ENCODE measurements around the gene CAMKMT. TPM values are rescaled to one million over a fixed set of nuclear protein-coding genes. Genes with fewer than 3 reads are reported as not detected.

Gene CAMKMT
- total RNA-seq, 1 donor from 2014 or later, result 12.5 TPM

DNA sequence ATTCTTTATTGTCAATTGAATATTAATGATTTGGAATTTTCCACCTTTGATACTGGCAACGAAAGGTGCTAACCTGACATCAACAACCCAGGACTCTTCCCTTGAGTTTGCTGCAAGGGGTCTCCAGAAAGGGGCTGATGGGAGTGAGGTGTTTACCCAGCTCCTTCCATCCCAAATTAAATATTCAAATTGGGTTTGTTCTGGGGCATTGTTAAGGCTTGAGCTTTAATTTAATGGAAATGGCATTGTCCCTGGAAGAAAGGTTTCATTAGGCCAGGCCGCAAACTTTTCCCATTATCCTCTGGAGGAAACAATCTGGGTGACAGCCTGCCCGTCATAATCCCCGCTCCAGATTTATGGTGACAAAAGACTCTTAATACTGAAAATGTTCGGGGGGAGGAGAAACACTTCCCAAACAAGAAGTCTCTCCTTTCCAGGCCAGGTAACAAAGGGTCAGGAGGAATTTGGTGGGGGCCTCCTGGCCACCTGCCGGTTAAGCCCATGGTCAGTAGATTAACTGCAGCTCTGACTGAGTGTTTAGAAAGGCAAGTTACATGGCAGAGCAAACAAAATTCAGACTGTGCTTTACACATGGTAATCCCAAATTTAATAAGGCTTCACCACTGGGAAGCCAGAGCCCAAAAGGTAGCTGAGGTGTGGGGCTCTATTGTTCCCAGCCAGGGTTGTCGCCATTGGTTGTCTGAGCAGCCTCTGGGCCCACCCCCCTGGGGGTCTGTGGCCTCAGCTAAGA lies 428.4 kb downstream of the CAMKMT start:
- intact Hi-C loops (cut with micrococcal nuclease), result no loop called here

DNA sequence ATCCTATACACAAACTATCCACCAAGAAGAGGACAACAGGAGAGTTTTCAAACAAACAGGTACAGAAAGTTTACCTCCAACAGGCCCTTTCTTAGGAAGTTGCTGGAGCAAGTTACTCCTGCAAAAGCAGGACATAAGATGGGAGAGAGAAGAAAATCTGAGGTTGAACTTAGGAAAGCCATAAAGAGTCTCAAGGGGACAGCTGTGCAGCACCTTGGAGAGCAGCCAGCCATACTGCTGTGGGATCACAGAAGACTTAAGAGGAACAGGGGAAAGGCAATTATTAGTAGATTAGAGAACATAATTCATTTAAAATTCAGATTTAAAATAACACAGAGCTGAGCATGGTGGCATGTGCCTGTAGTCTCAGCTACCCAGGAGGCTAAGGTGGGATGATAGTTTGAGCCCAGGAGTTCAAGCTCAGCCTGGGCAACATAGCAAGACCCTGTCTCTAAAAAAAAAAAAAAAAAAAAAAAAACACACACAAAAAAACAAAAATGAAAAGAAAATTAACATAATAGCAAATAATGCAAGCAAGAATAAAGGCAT lies 431.6 kb downstream of the CAMKMT start:
- intact Hi-C loops (cut with micrococcal nuclease), result no loop called here

DNA sequence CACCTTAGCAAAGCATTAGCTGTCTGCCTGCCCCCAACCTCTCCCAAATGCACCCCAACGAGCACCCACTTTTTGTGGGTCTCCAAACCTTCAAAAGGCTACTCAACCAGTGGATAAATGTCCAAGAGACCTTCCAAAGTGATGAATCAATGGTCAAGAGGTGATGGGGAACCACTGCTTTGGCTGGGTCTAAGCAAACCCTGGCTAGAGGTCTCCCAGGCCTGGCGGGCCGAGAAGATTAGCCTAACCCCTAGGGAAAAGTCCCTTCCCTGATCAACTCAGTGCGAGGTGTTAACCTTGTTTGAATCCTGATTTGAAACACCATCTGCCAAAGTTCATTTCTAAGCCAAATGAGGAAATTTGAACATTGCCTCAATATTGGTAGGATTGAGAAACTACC lies 435.0 kb downstream of the CAMKMT start:
- intact Hi-C loops (cut with micrococcal nuclease), result no loop called here

DNA sequence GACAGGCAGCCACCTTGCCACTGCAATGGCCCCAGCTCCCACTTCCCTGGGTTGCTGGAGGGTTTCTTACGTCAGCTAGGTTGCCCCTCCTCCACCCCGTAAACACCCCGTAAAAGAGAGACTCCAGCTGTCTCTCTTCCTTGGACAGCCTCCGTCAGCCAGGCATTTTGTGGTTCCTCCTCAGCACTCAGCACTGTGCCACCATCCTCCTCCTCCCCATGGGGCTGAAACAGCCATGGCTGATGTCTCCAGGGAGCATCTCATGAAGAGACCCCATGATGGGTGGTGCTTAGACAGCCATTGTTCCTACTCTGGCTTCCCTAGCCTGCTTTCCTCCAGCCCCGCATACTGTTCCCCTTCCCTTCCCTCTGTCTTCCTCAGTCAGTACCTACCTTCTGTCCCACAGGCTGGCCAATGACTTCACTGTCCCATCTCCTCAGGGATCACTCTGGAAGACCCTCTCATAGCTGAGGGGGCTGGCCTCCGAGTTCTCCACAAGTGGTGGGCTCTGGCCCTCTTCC lies 436.5 kb downstream of the CAMKMT start:
- intact Hi-C loops (cut with micrococcal nuclease), result no loop called here

DNA sequence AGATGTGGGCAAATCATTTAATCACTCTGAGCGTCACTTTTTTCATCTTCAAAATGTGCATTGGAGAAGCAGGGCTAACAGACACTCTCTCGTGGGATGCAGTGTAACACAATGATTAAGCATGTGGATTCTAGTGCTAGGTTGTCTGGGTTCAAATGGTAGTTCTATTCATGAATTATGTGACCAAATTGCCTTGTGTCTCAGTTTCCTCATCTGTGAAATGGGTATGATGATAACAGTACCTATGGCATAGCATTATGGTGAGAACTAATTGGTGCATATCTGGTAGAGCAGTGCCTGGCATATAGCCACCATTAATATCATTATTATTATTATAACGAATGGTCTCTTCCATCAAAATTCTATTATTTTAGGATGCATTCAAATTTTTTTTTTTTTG lies 437.4 kb downstream of the CAMKMT start:
- intact Hi-C loops (cut with micrococcal nuclease), result no loop called here

DNA sequence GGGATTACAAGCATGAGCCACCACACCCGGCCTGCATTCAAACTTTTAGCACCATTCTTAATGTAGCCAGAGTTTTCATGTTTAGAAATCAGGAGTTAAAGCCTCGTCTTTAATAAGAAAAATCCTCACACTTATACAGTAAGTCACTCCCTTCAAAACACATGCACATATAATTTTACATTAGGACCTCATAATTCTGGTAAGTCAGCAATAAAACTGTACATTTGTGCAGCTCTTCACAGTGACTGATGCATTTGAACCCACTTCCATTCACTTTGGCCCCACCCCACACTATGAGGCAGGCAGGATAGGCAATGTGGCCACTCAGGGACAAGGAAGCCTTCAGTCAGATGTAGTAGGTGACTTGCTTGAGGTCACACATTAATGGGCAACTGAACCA lies 438.0 kb downstream of the CAMKMT start:
- intact Hi-C loops (cut with micrococcal nuclease), result loop anchor here (5.0 kb wide), 2 partner anchors 133 to 203 kb away; no protein-coding TSS in a partner anchor

DNA sequence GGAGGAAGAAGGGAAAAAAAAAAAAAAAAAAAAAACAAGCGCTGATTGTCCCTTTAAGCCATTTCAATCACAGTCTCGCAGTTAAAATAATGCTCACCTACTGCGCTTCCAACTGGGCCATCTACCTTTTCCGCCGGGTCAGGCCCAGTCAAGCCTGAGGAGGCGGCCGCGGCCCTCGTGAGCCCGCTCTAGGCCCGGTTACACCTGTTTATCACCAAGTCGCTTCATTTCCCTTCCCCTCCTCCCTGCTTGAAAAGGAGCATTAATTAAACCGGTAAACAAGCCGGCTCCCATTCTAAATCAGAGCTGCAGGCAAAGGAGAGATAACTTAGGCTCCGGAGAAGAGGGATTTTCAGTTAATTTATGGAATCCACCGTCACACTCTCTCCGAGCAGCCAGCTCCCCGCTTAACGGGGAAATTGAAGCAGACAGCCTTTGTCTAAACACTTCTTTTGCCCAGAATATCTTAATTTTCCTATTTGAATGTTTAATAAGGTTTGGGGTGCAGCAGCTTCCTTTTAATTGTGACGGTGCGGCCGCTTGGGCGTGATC lies 439.6 kb downstream of the CAMKMT start:
- intact Hi-C loops (cut with micrococcal nuclease), result loop anchor here (5.0 kb wide), 2 partner anchors 131 to 201 kb away; no protein-coding TSS in a partner anchor

DNA sequence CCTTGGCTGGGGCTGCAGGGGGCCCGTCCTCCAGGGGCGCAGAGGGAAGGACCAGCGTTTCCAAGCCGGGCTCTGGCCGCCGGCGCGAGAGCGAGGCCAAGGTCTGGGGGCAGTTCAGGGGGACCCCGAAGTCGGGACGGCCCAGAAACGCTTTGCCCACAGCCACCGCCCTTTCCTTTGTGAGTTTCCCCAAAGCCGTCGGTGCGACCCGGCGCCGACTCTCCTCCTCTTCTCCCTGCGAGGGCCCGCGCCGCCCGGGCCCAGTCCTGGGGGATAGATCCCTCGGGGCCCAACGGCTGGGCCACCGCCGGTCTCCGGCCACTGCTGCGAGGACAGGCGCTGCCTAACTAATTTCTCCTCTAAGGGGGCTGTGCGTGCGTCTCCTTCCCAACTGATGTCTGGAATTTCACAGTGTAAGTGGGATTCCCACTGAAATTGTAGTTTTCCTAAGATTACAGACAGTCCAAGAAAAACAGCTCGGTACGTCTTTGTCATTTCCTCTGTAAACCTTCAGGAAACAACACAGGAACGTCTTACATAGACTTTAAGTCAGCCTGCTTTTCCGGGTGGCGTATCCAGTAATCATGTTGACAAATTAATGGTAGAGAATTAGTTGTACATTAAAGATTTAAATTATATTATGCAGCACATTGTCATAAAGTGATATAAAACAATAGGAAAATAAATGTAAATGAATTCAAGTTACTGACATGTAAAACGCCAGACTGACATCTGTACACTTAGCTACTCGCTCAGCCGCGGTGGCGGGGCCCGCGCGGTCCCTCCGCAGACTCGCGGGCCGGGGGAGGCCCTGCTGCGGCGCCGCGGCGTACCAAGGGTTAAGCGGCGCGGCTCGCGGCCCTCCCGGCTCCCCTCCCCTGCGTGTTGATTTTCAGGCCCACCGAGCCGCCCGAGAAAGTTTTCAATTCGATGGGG lies 440.4 kb downstream of the CAMKMT start:
- intact Hi-C loops (cut with micrococcal nuclease), result loop anchor here (5.0 kb wide), 2 partner anchors 130 to 200 kb away; no protein-coding TSS in a partner anchor

DNA sequence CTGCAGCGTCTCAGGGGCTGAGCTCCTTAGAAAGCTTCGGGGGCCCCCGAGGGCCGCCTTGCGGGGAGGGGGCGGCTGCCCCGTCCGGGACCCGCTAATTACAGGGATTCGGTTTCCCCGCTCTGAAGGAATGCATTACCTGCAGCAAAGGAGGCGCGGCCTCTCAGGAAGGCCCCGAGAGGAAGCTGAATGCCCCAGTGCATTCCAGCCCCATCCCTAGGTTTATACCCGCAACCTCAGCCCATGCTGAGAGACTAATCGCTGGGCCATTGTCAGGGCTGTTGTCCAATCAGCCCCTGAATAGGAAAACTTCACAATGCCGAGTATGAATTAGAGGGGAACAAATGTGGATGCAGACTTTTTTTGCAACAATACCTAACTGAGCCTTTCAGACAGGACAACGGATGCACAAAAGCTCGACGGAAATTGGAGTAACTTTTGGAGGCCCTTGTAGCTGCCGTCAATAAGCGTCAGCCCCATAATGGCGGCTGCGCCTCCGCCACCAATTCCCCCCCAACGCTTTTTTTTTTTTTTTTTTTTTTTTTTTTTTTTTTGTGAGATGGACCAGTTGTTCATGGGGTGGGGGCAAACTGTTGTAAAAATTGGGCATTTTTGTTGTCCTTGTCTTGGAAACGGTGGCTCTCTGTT lies 441.2 kb downstream of the CAMKMT start:
- intact Hi-C loops (cut with micrococcal nuclease), result loop anchor here (5.0 kb wide), 2 partner anchors 129 to 199 kb away; no protein-coding TSS in a partner anchor

DNA sequence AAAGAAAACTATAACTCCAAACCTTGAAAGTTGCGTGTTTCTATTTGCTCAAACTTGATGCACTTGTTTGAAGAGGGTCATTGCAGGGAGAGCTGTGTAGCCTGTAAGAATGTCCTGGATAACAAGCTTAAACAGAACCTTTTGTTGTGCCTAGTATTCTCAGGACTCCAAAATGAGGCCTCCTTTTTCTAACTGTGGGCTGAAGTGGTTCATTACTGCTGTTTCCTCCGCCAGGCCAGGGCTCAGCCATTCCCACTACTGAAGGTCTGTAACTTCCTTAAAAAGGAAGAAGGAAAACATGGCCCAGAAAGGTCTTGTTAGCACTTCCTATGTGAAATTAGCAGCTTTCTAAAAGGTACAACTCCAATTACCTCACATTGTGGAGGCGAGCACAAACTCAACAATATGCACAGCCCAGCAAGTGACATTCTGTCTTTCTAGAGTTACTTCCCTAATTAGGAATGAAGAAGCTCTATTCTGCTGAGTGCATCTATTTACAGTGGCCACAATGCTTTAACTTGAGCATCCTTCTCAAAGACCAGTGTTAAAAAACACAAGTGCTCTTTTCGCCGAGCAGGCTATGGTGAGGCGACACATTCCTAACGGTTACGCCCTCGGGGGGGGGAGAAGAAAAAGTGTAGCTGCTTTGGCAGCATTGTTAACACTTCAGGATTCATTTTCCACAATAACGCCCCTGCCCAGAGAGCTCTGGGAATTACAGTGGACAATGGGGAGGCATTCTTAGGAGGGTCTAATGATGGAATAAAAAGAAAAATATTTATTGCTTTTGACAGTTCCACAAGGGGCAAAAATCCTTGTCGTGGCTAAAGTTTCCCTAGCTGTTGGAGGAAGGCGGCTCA lies 442.9 kb downstream of the CAMKMT start:
- intact Hi-C loops (cut with micrococcal nuclease), result loop anchor here (5.0 kb wide), 2 partner anchors 128 to 198 kb away; no protein-coding TSS in a partner anchor

DNA sequence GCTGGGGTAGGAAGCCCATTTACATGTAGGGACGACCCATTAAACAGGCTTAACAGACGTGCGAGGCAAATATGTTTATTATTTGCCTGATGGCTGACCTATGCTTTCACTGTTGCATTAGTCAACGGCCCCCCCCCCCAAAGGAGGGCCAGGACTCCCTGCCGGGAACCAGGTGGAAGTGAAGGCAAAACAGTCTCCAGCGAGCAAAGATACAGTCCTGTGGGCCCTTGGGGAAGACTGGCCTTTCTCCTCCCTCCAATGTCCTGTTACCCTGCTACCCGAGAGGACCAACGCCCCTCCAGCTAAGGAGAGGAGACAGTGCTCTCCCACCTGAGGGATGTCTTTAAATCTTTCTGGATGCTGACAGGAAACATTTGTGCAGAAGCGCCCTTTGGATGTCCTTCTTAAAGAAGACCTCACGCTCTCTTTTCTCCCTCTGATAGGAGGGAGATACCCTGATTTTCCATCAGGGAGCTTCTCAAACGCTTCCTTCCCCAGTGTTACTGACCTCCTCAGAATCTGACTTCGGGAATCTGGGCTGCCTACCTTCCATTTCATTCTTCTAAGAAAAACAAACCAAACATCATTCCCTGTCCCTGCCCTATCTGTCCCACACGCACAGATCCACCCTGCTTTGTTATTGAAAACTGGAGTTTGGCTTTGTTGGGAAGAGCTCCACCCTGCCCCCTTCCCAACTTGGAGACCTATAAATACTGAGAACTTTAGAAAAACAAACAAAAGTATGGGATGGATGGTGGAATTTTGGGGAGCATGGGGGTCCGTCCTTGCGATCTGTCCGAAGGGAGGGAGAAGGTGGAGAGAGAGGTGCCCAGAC lies 443.9 kb downstream of the CAMKMT start:
- intact Hi-C loops (cut with micrococcal nuclease), result no loop called here

DNA sequence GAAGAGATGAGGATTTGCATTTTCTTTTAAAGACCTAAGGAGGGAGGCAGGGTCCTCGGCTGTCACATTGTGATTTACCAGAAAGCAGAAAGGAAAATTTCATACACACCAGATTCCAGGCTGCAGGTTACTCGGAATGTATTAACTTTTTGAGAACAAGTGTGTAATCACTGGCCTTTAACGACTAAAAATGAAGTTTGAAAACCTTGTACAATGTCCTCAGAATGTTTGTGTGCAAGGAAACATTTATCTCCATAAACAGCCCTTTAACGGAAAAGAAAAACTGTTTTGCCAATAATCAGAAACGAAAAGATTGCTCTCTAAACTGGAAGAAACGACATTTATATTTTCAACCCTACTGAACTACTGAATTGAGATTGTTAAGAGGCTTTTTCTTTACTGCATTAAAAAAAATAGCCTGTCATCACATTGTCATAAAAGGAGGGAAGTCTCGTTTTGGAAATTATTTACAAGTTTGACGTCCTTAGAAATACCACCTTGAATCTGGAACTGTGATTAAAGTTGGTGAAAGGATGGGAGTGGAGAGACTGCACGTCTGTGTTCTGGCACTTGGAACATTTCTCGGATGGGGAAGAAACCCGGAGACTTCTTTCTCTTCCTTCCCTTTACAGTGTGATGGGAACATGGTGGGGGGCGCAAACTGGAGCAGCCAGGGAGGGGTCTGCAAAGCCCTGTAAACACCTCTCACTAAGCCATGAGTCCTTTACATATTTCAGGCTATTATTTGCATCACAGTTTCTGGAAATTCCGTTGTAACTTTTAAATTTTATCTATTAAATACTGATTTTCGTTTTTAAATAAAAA lies 445.7 kb downstream of the CAMKMT start:
- intact Hi-C loops (cut with micrococcal nuclease), result no loop called here

DNA sequence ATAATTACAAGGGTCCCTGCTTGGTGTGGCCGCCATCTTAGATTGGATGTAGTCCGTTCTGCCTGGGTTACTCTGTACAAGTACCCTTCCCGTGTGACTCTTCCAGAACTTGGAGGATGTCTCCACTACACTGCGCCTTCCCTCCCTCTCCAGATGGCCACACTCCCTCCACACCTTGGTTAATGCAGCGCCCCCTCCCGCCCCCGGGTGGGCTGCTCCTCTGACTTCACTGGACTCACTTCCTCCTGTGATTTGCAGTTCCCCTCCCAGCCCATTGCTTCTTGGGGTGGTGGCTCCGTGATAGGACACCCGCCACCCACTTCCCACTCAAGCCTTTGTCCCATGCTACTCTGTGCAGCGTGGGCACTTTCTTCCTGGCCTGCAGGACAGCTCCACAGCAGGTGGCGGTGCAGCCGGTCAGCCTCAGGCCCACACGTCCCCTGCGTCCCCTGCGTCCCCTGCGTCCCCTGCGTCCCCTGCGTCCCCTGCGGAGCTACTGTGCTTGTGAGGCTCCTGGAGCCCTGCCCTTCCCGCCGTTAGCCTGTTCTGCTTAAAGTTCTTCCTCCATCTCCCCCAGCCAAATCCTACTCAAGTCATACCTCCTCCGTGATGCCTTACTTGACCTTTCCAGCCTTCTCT lies 449.3 kb downstream of the CAMKMT start:
- intact Hi-C loops (cut with micrococcal nuclease), result no loop called here

DNA sequence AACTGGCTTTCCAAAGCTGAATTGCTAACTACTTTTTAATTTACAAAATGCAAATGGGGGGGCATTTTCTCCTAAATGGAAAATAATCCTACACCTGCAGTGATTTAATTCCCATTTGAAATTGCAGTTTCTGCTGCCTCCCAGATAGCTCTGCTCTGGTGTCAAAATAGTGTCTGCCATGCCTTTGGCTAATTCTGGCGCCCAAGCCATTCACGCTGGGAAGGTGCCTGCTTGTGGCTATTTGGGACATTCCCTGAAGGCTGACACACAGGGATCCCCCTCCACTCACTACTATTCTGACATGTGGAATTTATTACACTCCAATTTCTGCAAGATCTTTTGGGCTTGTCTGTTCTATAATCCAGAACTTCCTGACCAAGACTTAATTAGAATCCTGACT lies 451.4 kb downstream of the CAMKMT start:
- intact Hi-C loops (cut with micrococcal nuclease), result no loop called here

DNA sequence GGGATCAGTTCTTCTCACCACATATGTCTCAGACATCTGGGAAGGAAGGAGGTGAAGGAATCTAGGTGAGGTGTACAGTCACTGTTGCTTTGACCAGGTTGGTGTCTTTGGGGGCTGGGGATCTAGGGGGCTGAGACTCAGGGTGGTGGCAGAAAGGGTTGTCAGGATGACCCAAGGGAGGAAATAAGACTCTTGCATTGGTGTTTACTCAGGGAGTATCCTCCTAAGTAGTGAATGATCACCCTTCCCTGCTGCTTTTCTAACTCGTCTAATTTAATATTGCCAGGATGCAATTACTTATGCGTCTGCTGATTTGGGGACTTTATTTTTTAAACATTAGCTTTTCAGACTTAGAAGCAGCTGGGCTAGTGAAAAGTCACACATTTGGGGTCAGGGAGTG lies 451.9 kb downstream of the CAMKMT start:
- intact Hi-C loops (cut with micrococcal nuclease), result no loop called here

DNA sequence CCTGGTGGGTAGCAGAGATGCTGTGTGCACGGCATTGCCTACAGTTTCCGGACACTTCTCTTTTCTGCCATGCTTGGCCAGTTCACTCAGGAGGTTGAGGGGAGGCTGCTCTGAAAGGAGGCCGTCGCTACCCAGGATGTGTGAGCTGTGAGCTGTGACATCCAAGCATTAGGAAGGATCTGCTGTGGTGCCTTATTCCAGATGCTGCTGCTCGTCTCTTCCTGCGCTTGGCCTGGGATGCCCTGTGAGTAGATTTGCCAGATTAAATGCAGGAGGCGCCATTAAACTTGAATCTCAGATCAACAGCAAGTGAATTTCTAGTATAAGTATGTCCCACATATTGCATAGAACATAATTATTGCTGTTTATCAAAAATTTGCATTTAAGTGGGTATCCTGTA lies 455.5 kb downstream of the CAMKMT start:
- intact Hi-C loops (cut with micrococcal nuclease), result no loop called here

DNA sequence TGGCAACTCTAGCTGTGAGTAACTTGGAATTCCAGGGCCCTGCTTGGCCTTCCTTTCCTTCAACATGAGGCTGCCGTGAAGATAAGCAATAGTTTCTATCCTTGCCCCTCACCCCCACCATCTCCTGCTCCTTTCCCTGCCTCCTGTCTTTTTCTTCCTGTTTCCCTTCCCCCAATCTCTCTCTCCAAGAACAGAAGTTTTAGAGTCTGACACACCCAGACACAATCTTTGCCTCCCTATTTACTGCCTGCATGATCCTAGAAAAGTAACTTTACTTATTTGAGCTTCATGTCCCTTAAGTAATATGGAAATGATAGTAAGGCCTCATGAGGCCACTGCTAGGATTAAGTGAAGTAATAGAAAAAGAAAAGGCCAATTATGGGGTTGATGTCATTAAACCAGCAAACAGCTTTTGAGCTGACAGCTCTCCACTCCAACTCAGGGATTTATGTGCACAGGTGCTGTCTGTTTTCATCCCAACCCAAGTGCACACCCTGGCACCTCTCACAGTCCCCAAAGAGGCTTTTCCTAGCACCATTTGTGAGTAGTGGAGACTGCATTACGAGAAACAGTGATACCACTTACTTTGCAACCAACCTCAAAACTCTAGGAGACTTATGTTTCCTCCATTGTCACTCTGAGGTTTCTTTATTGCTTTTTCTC lies 456.1 kb downstream of the CAMKMT start:
- intact Hi-C loops (cut with micrococcal nuclease), result no loop called here

Data from T-helper 2 cell treated with Interferon-gamma antibody and Interleukin-4, amounts not matched to agents 100 ng/mL and 5 ng/mL, for 36 hours (primary cell).